Suppressor macrophage treated with lipopolysaccharide for 1 hour (primary cell): ENCODE measurements around the gene BMS1.
A peak's percentile ranks its signal among the peaks of the same experiment; 100 is the strongest.

ENCODE experiments used
- DNase-seq, 3 donors: peaks; one replicate each; pipeline ENCODE4 v3.0.0-alpha.2; 2020 to 2022

The BMS1 gene

GRCh38 chr10:42868530-42868929, 85.9 kb downstream of the BMS1 start:
- DNase-seq, result no peak

- DNase-seq, result no peak
These were observed 87.4 kb downstream of the BMS1 start for GRCh38 chr10:42869977-42870350.

GRCh38 chr10:42871138-42871641, 88.6 kb downstream of the BMS1 start:
- DNase-seq, result peak; percentile 17 to 60 (median 39)

- no peak for DNase-seq
These were observed 89.2 kb downstream of the BMS1 start for GRCh38 chr10:42871823-42872222.

- DNase-seq, result no peak
These were observed 90.4 kb downstream of the BMS1 start for GRCh38 chr10:42872865-42873435.

GRCh38 chr10:42874713-42875387, 92.3 kb downstream of the BMS1 start:
- DNase-seq, result no peak

GRCh38 chr10:42875388-42875755, 92.8 kb downstream of the BMS1 start:
- no peak for DNase-seq

- DNase-seq, result no peak
These were observed 93.3 kb downstream of the BMS1 start for GRCh38 chr10:42875798-42876341.

- DNase-seq, result no peak
These were observed 93.9 kb downstream of the BMS1 start for GRCh38 chr10:42876476-42876875.

- no peak for DNase-seq
These were observed 94.3 kb downstream of the BMS1 start for GRCh38 chr10:42876945-42877344.

GRCh38 chr10:42877496-42878030, 95.0 kb downstream of the BMS1 start:
- DNase-seq, result no peak

- DNase-seq, result no peak
These were observed 95.7 kb downstream of the BMS1 start for GRCh38 chr10:42878134-42878820.

GRCh38 chr10:42878821-42879195, 96.2 kb downstream of the BMS1 start:
- no peak for DNase-seq

GRCh38 chr10:42879380-42880254, 97.0 kb downstream of the BMS1 start:
- no peak for DNase-seq

- DNase-seq, result no peak
These were observed 97.6 kb downstream of the BMS1 start for GRCh38 chr10:42880255-42880620.

- DNase-seq, result no peak
These were observed 100.0 kb downstream of the BMS1 start for GRCh38 chr10:42882597-42882996.
